ENCODE results near the gene INSL4.

The INSL4 gene

DNA sequence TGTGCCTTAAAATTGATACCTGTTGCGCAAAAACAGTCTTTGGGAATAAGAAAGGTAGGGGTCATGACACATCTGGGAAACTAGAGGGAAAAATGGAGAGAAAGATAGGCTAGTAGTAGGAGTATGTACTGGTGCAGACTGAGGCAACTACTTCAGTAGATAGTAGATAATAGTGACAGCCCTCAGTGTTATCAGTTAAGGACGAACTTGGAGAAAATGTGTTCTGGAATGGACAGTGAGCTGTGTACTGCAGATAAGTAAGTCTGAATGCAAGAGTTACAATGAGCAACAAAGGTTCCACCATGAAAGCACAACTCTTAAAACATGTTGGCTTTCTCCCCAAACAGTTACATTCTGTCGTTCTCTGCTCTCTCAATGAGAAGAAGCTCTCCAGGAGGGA is 39.2 kb upstream of the INSL4 start:
- no peak overlapping the region for H3K4me3 Mint-ChIP-seq
- H3K4me1 Mint-ChIP-seq: no peaks in the 10 kb centered on the region
- no peak overlapping the region for H3K27ac Mint-ChIP-seq
- H3K9me3 Mint-ChIP-seq: no peaks in the 10 kb centered on the region
- no peak for TF ChIP-seq CTCF (IDR thresholded peaks at IDR 0.05)
- DNase-seq: no peak
- H3K27me3 Mint-ChIP-seq (ENCODE audit: low read depth, poor library complexity): peaks cover 3% of the 10 kb centered on the region
- H3K36me3 Mint-ChIP-seq (ENCODE audit: low read depth): no peaks in the 10 kb centered on the region

DNA sequence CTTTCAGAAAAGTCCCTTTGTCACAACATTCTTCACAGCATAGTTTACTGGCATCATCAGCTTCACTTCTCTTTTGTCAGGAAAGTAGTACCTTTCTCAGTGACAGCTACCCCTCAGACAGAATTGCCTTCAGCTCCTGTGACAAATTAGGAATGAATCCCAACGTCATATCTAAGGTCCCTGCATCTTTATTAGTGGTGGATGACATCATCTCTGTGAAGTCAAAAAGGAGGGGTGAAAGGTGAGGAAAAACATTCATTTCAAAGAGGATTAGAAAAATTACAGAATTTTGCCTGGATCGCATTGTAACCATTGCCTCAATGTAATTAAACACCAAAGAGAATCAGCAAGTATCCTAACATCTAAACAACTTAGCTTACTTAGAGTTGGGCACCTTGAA is 37.9 kb upstream of the INSL4 start:
- H3K27ac Mint-ChIP-seq: no peak overlapping the region
- H3K9me3 Mint-ChIP-seq: no peaks in the 10 kb centered on the region
- H3K4me3 Mint-ChIP-seq: no peak overlapping the region
- no peak for TF ChIP-seq CTCF (IDR thresholded peaks at IDR 0.05)
- H3K27me3 Mint-ChIP-seq (ENCODE audit: low read depth, poor library complexity): peaks cover 3% of the 10 kb centered on the region
- no peak for DNase-seq
- no peaks in the 10 kb centered on the region for H3K4me1 Mint-ChIP-seq
- no peaks in the 10 kb centered on the region for H3K36me3 Mint-ChIP-seq (ENCODE audit: low read depth)

- H3K4me1 Mint-ChIP-seq: no peaks in the 10 kb centered on the region
- peaks cover 4% of the 10 kb centered on the region for H3K27me3 Mint-ChIP-seq (ENCODE audit: low read depth, poor library complexity)
- no peaks in the 10 kb centered on the region for H3K9me3 Mint-ChIP-seq
- H3K27ac Mint-ChIP-seq: no peak overlapping the region
- DNase-seq: no peak
- TF ChIP-seq CTCF (IDR thresholded peaks at IDR 0.05): no peak
- H3K4me3 Mint-ChIP-seq: no peak overlapping the region
- no peaks in the 10 kb centered on the region for H3K36me3 Mint-ChIP-seq (ENCODE audit: low read depth)
Measured at GRCh38 chr9:5195463-5195862, 35.8 kb upstream of the INSL4 start.

GRCh38 chr9:5205071-5205470 is 26.1 kb upstream of the INSL4 start:
- no peak for TF ChIP-seq CTCF (IDR thresholded peaks at IDR 0.05)
- H3K4me3 Mint-ChIP-seq: no peak overlapping the region
- peaks cover 11% of the 10 kb centered on the region for H3K27me3 Mint-ChIP-seq (ENCODE audit: low read depth, poor library complexity)
- H3K9me3 Mint-ChIP-seq: no peaks in the 10 kb centered on the region
- no peak overlapping the region for H3K27ac Mint-ChIP-seq
- DNase-seq: no peak
- H3K36me3 Mint-ChIP-seq (ENCODE audit: low read depth): no peaks in the 10 kb centered on the region
- H3K4me1 Mint-ChIP-seq: no peaks in the 10 kb centered on the region

DNA sequence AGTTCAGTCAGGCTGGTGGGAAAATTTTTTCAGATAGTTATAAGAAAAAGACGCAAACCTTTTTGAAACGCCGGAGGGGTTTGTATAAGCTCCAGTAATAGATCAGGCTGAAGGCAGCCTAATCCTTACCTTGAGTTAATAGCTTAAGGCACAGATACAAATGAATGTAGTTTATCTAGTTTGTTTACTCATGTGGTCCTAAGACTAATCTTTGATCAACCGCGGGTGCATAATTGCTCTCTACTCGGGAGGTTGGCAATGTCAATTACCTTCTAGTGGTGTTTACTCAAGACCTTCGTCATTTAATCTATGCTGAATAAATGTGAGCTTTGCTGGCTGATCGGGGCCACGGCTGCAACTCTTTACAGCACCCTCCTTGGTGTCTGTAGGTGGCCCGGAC is 665 bp upstream of the INSL4 start:
- Mint-ChIP-seq H3K36me3 (ENCODE audit: low read depth) (no peaks in the 10 kb centered on the region), H3K27me3 (ENCODE audit: low read depth, poor library complexity) (peaks cover 20% of the 10 kb centered on the region), H3K4me1 (no peaks in the 10 kb centered on the region), H3K27ac (no peak overlapping the region), H3K4me3 (no peak overlapping the region), H3K9me3 (peaks cover 4% of the 10 kb centered on the region)
- no peak for TF ChIP-seq CTCF (IDR thresholded peaks at IDR 0.05)
- no peak for DNase-seq

DNA sequence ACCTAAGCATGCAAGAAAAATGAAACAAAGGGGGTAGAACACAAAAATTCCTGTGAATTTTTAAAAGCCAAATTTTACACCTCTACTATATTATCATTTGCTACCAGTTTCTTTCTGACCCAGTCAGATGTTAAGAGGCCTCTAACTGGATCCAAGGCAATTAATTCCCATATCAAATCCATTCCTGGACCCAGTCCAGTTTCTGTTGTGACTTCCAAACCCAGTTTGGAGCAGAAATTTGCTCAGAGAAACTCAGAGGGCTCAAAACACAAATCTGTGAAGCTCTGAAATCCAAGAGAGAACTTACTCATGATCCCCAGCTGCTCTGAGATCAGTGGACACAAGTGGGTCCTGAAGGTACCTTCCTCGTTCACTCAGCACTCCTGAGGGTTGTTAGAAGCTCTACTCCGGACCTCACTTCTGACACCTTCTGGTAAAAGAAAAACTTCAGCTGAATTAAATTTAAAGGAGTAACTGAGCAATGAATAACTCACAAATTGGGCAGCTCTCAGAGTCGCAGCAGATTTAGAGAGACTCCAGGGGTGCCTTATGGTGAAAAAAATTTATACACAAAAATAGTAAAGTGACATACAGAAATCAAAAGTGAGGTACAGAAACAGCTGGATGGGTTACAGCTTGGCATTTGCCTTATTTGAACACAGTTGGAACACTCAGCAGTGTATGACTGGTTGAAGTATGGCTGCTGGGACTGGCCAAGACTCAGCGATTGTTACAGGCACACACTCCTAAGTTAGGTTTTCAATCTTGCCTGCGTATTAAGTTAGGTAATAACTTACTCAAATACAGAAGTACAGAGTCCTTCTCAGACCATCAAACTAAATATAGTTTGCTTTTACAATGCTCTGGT is 32.4 kb downstream of the INSL4 start:
- Mint-ChIP-seq H3K27ac (no peak overlapping the region), H3K27me3 (ENCODE audit: low read depth, poor library complexity) (no peaks in the 10 kb centered on the region), H3K9me3 (peaks cover 4% of the 10 kb centered on the region), H3K36me3 (ENCODE audit: low read depth) (no peaks in the 10 kb centered on the region), H3K4me3 (no peak overlapping the region), H3K4me1 (no peaks in the 10 kb centered on the region)
- no peak for DNase-seq
- no peak for TF ChIP-seq CTCF (IDR thresholded peaks at IDR 0.05)

Data from nephron progenitor cell (in vitro differentiated cells).